ENCODE data around the gene MOB3A.

DNA sequence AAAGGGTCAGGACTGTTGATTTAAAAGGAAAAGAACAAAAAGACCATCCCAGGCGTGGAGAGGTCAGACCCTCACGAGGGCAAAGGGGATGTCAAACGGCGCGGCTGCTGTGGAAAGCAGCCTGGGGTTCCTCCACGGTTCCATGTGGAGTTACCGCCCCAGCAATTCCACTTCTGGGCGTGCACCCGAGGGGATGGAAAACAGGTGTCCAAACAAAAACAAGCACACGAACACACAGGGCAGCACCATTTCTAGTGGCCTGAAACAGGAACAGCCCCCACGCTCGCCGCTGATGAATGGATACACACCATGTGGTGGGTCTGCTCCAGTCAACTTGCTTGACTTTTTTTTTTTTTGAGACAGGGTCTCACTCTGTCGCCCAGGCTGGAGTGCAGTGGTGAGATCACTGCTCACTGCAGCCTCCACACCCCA is 44.0 kb upstream of the MOB3A start:
- TF ChIP-seq ZNF292 (tag by site-specific recombination; IDR thresholded peaks at IDR 0.05; ENCODE audit: borderline replicate concordance, low read depth) (no peak), SCRT2 (tag by site-specific recombination; IDR thresholded peaks at IDR 0.05) (no peak), ZBTB7A (tag by site-specific recombination; IDR thresholded peaks at IDR 0.05; ENCODE audit: low read depth) (no peak), PATZ1 (tag by site-specific recombination; IDR thresholded peaks at IDR 0.05) (no peak)
- TF ChIP-seq, protein P1, sequence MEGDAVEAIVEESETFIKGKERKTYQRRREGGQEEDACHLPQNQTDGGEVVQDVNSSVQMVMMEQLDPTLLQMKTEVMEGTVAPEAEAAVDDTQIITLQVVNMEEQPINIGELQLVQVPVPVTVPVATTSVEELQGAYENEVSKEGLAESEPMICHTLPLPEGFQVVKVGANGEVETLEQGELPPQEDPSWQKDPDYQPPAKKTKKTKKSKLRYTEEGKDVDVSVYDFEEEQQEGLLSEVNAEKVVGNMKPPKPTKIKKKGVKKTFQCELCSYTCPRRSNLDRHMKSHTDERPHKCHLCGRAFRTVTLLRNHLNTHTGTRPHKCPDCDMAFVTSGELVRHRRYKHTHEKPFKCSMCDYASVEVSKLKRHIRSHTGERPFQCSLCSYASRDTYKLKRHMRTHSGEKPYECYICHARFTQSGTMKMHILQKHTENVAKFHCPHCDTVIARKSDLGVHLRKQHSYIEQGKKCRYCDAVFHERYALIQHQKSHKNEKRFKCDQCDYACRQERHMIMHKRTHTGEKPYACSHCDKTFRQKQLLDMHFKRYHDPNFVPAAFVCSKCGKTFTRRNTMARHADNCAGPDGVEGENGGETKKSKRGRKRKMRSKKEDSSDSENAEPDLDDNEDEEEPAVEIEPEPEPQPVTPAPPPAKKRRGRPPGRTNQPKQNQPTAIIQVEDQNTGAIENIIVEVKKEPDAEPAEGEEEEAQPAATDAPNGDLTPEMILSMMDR (tag by site-specific recombination; IDR thresholded peaks at IDR 0.05) = no peak

Measured in HEK293 (cell line).